ENCODE results near the gene LEMD2.
A peak's percentile ranks its signal among the peaks of the same experiment; 100 is the strongest.

LEMD2 gene

DNA sequence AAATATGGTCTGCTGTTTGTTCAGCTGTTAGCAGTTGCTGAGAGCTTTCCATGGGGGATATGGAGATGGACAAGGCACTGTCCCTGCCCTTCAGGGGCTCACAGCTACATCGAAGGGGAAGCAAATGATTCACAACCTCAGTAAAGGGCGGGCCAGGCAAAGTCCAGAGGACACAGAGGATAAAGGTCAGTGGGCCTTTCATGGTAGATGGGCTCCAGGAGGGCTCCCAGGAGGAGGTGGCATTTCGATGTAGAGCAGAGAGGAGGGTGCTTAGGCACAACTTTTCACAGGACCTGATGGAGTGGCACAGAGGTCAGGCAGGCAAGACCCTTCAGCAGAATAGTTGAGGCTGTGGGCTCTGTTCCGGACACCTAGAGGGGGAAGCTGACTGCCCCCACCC lies 30.1 kb upstream of the LEMD2 start:
- no peak for DNase-seq

DNA sequence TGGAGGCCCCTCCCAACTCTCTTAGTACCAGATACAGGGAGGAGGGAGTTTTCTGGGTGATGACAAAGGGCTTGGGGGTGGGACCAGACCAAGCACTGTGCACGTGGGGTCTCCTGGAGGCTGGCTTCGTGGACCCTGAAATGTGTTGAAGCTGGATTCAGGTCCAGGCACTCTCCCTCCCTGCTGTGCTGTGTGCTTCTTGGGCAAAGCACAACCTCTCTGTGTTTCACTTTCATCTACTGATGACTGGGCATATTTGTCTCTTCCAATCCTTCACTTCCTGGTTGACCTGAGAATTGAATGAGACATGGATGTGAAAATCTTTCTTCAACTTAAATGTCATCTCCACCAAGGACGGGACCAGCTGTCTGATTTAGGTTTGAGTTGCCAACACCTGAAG lies 29.4 kb upstream of the LEMD2 start:
- DNase-seq = no peak

DNA sequence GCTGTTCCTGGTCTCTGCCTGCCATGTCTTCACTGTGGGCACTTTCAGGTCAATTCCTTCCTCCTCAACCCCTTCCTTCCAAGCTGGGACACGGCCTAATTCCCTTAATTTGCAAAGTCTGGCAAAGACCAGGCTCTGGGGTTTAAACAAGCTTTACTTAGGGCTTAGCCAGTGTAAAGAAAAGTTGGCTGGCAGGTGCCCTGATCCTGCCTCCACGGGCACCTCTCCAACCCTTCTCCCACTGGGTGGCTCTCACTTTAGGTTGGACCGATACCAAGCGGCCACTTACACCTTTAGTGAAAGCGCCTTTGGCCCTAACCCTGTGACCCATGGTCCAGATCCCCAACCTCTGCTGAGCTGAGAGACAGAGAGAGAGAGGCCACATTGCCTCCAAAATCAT lies 28.6 kb upstream of the LEMD2 start:
- no peak for DNase-seq

DNA sequence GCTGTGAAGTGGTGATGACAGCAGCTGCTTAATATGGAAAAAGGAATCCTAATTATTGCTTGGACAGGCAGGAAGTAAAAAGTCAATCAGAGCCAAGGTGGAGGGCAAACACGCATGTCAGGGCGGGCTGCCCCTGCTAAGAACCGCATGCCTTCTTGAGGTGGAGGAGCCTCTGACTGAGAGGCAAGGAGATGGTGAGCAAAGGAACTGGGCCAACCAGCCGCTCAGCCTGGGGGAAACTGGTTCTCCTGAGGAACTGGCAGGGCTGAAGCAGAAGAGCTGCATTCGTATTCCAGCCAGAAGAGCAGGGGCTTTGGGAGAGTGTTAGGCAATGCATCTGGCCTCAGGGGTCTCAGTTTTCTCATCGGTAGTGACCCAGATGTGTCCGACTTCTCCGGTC lies 28.0 kb upstream of the LEMD2 start:
- no peak for DNase-seq

DNA sequence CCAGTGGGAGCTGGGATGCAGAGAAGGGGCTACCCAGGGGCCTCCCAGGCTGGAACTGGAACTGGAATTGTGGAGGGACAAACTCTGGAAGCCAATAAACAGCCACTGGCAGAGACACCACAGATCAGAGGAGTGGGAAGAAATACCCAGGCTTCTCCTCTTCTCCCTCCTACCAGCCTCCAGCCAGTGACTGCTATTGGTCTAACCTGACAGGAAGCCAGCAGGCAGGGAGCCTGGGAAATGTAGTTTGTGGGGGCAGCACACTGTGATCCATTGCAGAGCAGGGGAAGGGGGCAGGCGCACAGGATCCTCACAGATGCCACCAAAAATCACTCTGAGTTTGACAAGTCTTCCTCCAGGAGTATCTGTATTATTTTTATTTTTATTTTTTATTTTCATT lies 26.9 kb upstream of the LEMD2 start:
- DNase-seq = peak; percentile 74

DNA sequence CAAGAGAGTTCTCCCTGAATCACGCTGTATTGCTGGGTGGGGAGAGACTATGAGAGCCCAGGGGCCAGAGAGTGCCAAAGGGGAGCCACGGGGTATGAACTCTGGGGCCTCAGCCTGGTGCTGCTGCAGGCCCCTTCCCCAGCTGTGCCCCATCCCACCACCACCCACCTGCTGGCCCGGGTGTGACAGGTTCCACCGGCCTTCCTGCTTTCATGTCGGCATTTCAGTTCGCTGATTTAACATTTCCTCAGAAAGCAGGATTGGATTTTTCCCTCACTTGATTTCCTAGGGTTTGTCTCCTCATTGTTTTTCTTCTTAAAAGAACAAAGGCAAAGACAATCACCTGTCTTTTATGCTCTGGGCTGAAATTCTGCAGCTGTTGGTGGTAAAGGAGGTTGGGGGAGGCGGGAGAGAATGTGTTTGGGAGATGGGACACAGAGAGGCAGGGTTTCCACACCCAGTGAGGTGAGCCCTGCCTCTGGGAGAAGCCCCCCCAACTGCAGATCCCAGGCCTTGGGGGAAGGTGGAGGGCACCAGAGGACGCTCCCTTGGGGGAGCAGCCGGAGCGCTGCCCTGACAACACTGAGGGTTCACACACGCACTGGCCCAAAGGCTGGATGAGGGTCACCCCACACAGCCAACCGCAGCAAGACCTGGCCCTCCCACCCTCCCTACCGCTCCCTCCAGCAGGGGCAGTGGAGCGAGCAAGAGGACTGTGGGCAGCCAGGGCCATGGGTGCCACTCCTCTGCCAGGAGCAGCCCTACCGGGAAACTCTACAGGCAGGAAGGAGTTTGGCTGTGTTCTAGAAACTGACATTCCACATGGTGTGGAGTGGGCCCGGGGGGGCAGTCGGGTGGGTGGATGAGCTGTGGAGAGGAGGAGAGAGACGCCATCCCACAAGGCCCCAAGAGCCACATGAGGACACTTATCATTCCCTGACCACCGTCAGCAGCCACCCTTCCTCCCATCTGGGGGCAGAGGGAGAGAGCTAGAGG lies 25.4 kb upstream of the LEMD2 start:
- DNase-seq = no peak

DNA sequence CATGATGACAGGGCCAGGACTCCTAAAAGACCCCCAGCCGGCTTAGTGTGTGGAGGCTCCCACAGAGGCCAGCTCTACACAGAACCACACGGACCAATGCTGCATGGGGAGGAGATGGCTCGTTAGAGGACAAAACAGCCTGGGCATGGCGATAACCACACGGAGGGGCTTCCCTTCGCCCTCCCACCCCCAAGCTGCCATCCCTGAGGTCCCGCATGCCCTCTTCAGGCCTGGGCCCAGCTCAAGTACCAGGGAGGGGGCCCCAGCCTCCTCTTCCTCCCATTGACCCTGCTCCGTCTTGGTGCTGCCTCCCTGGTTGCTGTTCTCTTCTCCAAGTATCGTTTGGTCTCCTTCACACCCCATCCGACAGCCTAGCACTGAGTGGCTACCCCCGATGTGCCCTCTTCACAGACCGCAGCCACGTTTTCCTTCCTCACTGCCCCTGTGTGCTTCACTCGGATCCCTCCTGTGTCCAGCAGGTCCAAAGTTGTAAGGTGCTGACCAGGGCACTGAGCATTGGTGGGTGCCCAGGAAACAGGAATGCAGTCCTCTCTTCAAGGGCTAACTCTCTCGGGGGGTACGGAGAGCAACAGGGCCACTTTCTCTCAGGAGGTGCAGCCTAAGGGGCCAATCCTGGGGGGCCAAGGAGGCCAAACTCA lies 24.4 kb upstream of the LEMD2 start:
- DNase-seq = no peak

DNA sequence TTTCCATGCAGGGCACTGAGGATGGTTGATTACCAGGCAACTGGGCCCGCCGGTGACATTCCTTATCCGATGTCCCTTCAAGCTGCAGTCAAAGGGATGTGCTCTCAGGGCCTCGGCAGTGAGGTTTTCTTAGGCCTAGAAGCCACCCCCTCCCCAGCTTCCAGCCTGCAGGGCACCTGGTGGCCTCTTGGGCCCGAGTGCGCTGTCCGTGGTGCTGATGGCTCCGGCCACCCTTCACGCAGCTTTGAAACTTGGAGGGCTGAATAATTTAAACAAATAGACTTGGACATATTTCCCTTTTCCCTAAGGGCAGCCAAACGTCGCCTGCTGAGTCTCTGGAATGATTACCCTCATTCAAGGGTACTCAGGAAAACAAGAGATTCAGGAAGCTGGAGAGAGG lies 23.7 kb upstream of the LEMD2 start:
- peak; percentile 91 for DNase-seq

DNA sequence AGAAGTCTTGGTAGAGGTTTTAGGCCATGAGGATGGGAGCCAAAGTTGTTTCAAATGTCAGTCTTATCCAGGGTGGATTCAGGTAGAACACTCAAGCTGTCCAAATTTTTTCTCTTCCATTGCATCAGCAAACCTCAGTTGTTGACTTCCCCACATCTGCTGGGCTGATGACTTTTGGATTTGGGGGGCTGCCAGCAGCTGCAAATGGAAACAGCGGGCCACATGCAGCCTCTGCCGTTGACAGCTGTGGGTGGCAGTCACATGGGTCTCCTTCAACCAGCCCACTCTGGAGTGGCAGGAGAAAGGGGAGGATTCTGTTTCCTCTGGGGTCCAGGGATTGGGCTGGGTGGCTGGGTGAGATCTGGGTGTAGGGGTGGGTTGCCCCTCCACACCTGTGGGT lies 20.7 kb upstream of the LEMD2 start:
- peak; percentile 45 for DNase-seq

DNA sequence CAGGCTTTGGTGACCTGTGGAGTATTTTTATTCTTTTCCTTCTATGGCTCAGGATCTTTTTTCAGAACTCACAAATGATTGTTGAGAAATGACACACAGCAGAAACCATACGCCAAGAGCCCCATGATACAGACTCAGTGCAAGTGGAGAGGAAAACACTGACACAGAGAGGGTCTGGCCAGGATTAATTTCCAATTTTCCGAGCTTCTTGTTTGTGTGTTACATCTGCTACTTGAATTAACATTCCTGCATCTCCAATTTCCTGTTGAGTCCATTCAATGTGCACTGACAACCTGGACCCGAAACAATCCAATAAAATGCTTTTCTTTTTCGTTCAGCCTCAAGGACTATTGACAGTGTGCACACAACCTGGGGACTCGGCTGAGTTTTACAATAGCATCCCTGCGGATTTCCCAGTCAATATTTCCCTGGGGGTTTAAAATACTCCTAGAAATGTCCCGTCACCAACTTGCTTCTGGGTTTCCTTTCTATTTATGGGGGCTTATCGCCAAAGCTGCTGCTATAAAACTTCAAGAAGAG lies 19.8 kb upstream of the LEMD2 start:
- no peak for DNase-seq

DNA sequence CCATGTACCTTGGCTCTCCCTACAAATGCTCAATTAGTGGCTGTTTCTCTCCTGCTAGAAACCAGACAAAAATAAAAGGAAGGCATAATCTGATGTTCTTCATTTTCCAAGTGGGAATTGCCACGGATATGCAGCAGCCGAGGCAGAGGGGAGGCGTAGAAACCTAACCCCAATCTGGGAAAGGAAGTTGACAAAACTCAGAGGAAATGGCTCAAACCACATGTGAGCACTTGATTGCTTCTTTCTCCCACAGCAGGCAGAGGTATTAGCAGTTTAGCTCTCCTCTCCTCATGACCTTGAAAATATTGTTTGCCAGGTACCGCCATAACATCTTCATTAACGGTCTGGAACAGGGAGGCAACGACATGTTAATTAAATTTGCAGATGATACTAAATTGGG lies 18.7 kb upstream of the LEMD2 start:
- DNase-seq = no peak

DNA sequence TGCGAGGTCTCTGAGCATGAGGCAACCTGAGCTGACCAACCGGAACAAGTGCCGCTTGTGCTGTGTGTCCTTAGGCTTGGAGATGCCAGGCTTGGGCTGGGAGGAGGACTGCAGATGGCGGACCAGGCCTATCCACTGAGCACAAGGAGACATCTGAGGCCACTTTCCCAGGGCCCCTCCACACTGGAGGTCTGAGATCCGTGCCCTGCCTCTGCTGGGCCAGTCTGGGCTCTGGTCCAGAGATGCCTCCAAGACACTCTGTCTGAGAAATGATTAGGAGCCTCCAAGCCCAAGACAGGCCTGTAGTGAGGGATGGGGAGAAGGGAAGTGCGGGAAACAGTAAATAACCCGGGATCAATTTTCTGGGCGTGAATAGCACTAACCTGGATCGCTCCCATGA lies 17.9 kb upstream of the LEMD2 start:
- no peak for DNase-seq

DNA sequence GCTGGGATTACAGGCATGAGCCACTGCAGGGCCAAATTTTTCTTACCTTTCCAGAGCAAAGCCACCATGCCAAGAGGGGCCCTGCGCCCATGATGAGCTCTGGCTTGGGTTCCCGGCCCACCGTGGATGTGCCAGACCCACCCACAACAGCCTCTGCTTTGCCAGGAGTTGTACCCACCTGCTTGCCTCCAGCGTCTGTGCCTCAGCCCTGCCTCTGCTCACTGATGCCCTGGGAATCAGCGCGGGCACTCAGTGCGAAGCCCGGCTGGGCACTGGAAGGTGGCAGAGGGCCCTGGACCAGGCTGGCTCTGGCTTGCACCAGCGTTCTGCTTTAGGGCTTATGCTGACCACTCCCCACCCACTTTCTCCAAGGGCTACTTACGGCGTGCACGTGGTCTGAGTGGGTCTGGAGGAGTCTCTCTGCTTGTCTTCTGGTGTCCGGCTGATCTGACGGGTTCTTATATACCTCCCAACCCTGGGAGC lies 14.7 kb upstream of the LEMD2 start, which contains the start of gene MLN:
Gene MLN (minus strand): TSS at position 433 of the 483 bp plus-strand sequence. CDS start 2,840 bp downstream, outside the sequence.
- DNase-seq = no peak

DNA sequence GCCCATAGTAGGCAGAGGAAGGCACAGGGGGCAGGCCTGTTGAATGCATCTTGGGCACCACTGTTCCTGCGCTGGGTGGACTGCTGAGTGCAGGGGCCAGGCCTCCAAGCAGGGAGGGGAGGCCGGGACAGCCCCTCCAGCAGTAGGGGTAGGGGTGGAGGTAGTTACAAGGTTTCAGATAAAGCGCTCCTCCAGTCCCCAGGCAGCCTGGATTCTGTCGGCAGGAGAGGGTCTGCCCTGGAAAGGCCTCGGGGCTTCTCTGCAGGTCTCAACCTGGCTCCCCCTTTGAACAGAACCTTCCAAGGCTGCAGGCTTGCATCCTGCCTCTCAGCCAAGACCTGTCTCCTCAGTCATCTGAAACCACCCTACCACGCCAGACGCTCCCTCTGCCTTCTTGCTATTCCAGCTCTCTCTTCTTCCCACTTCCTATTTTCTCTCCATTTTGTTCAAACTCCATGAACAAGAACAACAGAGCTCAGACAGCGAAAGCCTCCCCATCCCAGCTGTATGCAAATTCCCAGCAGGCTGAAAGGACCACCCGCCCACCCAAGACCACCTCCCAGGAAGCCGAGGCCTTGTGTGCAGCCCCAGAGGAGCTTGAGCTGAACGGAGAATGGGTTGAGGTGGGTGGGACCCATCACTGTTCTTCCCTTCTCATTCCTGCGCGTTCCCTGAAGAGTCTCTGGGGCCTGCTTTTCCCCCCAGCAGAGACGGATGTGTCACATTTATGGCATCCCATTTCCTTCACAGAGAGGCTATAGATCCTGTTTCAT lies 13.4 kb upstream of the LEMD2 start:
- peak; percentile 62 for DNase-seq

DNA sequence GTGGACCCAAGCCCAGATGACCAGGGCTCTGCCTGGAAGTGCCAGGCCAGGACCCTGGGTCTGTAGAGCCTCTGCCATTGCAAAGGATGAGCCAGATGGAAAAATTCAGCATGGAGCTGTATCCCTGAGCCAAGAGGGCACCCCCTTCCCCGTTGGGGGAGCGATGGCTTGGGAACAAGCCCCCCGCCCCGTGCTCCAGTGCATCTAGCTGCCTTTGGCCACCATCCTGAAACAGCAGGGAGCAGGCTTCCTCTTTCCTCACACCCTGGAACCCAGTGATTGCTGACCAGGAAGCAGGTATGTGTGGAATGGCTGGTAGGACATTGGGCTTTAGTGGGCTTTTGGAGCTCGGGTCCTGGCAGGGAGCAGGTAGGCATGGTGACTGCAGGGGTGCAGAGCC lies 12.7 kb upstream of the LEMD2 start:
- DNase-seq = no peak

DNA sequence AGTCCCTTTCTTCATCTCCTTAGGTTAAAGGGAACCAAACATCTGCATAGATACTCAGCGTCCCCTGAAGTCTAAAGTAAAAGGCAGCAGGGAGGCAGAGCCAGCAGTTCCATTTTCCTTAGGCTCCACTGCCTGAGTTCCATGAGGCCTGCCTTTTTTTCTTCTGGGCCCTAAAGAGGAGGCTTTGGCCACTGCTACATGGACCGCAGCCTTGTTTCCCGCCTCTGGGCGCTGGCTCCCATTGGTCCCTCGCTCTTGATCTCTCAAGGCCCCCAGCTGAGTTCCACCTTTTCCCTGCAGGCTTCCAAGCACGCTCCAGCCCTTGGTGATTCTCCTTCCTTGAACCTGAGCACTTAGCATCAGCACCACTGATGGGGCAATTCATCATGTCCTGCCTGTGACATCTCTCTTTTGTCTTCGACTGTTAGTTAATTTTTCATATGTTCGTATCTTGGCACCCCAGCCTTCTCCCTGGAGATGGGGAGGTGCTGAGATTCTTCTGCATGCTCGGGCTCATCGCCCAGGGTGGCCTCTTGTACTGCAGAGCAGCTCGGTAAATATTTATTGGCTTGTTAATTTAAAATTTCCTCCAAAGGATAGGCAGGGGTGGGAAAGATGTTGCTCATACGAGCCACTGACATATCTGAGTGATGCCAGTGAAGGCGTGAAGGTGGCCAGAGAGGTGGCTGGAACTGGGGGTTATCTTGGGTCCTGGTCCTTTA lies 11.5 kb upstream of the LEMD2 start:
- DNase-seq = no peak

DNA sequence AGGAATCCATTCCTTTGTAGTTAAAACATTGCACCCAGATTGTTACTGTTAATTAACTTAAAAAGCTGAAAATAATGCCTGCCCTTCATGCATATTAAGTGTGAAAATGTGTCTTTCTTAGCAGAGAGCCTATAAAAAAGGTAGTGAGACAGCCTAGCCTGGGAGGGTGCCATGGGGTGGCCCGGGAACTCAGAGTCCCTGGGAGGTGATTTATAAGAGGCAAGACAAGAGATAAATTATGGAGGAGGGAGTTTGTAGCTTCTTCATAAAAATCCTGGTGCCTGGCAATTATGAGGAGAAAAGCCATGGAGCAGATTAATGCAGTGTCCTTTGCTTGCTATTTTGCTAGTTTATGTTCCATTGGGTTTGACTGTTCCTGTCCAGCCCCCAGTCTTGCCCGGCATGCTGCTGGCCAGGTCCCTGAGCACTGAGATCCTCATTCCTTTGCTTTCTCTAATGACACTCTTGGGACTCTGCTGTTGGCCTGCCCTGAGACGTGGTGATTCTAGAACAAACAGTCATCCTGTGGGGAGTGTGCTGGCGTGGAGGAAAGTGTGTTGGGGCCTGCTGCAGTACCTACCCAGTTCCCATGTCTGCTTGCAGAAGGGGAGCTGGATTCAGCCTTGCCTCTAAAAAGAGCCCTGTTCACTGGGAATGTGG lies 10.7 kb upstream of the LEMD2 start:
- DNase-seq = no peak

DNA sequence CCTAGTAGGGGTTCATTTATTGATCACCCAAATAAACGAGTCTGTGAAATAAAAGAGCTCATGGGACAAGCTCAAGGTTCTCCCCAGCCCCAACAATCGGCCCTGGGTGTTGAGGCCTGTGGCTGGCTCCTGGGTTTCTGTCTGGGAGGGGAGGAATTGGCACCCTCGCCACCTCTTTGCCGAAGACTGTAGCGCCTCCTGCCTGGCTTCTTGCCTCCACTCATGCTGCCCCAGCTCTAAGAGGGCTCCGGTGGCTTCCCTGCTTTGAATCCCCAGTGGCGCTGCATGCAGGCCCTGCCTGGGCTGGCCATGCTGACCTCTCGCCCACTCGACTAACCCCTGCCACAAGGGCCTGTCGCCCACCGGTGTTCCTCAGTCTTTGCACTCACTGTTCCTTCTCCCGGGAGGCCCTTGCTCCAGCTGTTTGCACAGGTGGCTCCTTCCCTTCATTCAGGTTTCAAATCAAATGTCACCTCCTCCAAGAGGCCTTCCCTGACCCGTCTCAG lies 9.5 kb upstream of the LEMD2 start:
- no peak for DNase-seq

DNA sequence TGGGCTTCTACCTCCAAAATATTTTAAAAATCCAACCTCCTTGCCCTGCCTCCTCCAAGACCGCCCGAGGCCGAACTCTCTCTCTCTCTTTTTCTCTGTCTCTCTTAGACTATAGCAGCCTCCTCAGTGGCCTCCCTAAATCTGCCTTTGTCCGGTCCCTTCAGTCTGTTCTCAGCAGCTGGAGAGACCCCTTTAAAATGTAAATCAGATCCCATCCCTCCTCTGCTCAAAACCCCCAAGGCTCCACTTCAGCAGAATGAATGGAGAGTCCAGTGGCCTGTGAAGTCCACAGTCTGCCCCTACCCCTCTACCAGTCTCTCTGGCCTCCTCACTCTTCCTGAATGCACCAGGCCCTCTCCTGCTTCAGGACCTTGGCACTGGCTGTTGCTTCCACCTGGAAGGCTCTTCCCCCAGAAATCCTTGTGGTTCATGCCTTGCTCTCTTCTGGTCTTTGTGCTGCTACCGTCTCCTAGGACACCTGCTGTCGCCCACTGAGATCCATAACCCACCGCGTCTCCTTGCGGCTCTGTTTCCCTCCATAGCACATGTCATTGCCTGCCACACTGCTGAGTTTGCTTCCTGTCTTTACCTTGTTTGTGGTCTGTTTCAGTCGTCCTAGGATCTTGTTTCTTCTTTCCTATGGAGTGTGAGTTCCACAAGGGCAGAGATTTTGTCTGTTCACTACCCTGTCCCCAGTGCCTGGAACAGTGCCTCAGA lies 8.9 kb upstream of the LEMD2 start:
- no peak for DNase-seq

DNA sequence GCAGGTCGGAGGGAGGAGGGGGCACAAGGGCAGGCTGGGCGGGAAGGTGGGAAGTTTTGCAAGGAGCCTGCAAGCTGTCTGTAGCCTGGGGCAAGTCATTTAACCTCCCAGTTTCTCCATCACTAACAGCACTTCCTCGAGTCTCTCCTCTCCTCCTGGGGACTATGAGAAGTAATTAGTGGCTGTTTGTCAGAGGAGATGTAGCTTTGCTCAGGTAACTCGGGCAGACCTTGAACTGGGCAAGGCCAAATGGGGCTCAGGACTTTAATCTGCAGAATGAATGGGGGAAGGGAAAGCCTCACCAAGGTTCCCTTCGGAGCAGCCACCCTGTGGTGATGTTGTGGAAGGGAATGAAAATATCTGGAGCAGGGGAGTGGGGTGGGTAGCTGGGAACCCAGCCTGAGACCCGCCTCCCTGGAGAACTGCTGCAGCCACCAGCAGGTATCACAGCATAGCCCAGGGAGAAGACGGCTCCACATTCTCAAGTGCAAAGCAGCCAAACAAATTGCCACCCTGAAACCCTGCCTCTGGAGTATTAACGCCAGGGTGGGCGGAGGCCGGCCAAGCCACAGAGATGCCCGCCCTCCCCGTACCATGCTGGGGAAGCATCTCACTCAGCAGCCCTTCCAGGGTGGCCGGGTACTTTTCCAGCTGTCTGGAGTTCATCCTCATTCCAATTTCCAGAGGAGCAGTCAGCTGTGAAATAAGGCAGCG lies 6.1 kb upstream of the LEMD2 start:
- DNase-seq = no peak
